GM12801 (cell line): ENCODE results near the gene SCG3.

Experiments used
- TF ChIP-seq, protein P1 (sequence below): IDR thresholded peaks from one replicate; pipeline ENCODE4 v1.5.1; 2011; ENCODE audit warnings: control low read depth; ENCODE audit not compliant: insufficient read length; ENCODE audit errors: extremely low read depth

SCG3 gene

GRCh38 chr15:51658664-51659063 is 22.6 kb upstream of the SCG3 start:
- TF ChIP-seq, protein P1, sequence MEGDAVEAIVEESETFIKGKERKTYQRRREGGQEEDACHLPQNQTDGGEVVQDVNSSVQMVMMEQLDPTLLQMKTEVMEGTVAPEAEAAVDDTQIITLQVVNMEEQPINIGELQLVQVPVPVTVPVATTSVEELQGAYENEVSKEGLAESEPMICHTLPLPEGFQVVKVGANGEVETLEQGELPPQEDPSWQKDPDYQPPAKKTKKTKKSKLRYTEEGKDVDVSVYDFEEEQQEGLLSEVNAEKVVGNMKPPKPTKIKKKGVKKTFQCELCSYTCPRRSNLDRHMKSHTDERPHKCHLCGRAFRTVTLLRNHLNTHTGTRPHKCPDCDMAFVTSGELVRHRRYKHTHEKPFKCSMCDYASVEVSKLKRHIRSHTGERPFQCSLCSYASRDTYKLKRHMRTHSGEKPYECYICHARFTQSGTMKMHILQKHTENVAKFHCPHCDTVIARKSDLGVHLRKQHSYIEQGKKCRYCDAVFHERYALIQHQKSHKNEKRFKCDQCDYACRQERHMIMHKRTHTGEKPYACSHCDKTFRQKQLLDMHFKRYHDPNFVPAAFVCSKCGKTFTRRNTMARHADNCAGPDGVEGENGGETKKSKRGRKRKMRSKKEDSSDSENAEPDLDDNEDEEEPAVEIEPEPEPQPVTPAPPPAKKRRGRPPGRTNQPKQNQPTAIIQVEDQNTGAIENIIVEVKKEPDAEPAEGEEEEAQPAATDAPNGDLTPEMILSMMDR: no peak

DNA sequence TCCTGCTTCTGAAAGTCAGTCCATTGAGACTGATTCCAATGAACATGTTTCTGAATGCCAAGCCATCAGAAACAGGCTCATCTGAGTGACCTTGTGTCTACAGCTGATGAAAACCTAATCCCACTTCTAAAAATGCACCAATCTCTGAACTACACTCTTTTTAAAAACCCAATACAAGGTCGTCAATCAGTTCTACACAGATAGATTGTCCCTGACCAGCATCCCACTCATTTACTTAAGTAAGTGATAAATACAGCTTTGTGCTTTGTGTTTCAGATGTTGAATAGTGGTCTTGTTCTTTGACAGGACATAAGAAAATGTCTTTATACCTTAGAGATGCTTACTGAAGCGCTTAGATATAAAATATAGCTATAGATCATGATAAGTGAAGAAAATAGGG is 20.2 kb upstream of the SCG3 start:
- TF ChIP-seq, protein P1: no peak

GRCh38 chr15:51667478-51667877 is 13.8 kb upstream of the SCG3 start:
- TF ChIP-seq, protein P1: no peak

DNA sequence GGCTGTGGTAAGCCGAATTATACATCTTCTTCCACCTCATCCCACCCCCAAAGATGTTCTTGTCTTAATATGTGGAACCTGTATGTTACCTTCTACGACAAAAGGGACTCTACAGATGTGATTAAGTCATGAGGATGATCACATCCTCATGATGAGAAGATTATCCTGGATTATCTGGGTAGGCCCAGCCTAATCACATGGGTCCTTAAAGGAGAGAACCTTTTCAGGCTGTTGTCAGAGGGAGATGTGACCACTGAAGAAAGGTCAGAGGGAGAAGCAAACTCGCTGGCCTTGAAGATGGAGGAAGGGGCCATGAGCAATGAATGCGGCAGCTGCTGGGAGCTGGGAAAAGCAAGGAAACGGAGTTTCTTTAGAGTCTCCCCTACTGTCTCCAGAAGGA is 12.9 kb upstream of the SCG3 start:
- TF ChIP-seq, protein P1: no peak

GRCh38 chr15:51669381-51669780 is 11.9 kb upstream of the SCG3 start:
- TF ChIP-seq, protein P1: no peak

DNA sequence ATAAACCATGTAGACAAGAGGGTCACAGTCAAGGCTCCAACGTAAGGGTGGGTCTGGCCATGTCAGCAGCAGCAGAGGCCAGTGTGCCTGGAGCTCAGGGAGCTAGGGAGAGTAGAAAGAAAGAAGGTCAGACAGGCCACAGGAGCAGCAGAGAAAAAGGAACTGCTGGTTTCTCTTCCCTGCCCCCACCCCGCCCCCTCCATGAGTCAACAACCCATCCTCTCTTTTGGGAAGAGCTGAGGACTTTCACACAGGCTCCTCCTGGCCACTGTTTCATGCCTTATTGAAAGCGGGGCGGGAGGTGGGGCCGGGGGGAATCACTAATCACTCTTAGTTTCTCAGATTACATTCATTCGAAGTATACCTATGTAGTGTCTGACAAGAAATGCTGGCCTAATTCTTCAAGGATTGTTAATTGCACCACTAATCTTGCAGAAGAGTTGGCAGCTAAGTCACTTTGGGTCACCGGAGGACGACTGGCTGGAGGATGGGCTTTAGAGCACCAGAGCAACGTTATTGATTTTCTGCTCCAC is 9.1 kb upstream of the SCG3 start:
- TF ChIP-seq, protein P1: no peak

- TF ChIP-seq, protein P1: no peak
These were observed 8.1 kb upstream of the SCG3 start for GRCh38 chr15:51672913-51673857.
